OCI-LY1 (cell line): ENCODE data around the gene RAPGEF3.

Source experiments
- EZH2 ChIP-seq: fragments of 200-600 bp; sonication (generic), shearing (Covaris generic); IDR thresholded peaks from 2 replicates; pipeline ENCODE4 v1.8.0; 2017; ENCODE audit warnings: borderline replicate concordance, mixed run types, mild to moderate bottlenecking, antibody characterized with exemption, low read length, moderate library complexity, mixed read lengths
- TF ChIP-seq, protein P1 (sequence below): fragments of 200-600 bp; sonication (generic), shearing (Covaris generic); IDR thresholded peaks from 2 replicates; pipeline ENCODE4 v1.5.1; 2017; ENCODE audit warnings: mild to moderate bottlenecking, antibody characterized with exemption, low read length, moderate library complexity, mixed read lengths

GRCh38 chr12:47782372-47782770 lies 23.7 kb upstream of the RAPGEF3 start:
- TF ChIP-seq, protein P1, sequence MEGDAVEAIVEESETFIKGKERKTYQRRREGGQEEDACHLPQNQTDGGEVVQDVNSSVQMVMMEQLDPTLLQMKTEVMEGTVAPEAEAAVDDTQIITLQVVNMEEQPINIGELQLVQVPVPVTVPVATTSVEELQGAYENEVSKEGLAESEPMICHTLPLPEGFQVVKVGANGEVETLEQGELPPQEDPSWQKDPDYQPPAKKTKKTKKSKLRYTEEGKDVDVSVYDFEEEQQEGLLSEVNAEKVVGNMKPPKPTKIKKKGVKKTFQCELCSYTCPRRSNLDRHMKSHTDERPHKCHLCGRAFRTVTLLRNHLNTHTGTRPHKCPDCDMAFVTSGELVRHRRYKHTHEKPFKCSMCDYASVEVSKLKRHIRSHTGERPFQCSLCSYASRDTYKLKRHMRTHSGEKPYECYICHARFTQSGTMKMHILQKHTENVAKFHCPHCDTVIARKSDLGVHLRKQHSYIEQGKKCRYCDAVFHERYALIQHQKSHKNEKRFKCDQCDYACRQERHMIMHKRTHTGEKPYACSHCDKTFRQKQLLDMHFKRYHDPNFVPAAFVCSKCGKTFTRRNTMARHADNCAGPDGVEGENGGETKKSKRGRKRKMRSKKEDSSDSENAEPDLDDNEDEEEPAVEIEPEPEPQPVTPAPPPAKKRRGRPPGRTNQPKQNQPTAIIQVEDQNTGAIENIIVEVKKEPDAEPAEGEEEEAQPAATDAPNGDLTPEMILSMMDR = no peak
- no peak for TF ChIP-seq EZH2
